Fibroblast of the aortic adventitia (primary cell): Measurements from ENCODE around the gene C3orf52. TPM values are rescaled to one million over a fixed set of nuclear protein-coding genes. Genes with fewer than 3 reads are reported as not detected.

Experiments
- DNase-seq: peaks from one replicate; pipeline ENCODE4 v3.0.0-alpha.2; 2010; ENCODE audit warnings: low read depth
- H3K4me3 ChIP-seq: 2 replicates; pipeline ENCODE4 v1.5.1; 2011; ENCODE audit warnings: low read depth, mild to moderate bottlenecking, control low read depth, low read length, moderate library complexity
- total RNA-seq: library from RNA; depleted of rRNA; stranded (reverse); fragments of >200 nt; gene quantifications from 2 replicates; pipeline ENCODE4 v1.2.3, GENCODE V29; 2012; ENCODE audit warnings: low replicate concordance
- TF ChIP-seq, protein P1 (sequence below): IDR thresholded peaks from 2 replicates; pipeline ENCODE4 v1.5.1; 2011; ENCODE audit warnings: mild to moderate bottlenecking, low read length, control low read depth, inconsistent platforms; ENCODE audit not compliant: insufficient read depth

Gene C3orf52
- total RNA-seq, 1 donor: 10.7 TPM

DNA sequence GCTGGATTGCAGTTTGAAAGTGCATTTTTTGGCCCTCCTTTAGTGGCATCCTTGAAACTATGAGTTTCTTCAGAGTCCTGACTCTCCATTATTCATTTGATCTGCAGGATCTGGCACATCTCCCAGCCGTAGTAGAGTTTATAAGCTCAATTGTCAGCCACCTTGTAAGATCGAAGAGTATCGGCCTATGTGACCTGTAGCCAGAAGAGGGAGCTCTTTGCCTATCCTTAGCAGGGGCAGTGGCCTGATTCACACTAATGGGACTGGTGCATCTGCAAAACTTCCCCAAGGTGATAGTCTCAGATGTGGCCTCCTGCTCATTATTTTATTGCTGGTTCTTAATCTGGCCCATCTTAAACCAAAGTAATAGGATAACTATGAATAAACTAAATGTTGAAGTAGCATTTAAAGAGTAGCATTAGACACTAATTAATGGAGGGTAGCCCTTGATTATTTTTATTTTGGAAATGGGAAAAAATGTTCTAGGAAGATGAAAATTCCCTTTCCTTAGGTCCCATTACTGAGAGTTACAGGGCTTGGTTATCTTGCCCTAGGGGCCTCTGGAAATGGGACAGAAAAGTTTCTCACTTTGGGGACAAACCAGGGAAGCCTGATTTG lies 25.7 kb downstream of the C3orf52 start:
- peak; percentile 82 for DNase-seq
- no peak overlapping the region for H3K4me3 ChIP-seq
- TF ChIP-seq, protein P1, sequence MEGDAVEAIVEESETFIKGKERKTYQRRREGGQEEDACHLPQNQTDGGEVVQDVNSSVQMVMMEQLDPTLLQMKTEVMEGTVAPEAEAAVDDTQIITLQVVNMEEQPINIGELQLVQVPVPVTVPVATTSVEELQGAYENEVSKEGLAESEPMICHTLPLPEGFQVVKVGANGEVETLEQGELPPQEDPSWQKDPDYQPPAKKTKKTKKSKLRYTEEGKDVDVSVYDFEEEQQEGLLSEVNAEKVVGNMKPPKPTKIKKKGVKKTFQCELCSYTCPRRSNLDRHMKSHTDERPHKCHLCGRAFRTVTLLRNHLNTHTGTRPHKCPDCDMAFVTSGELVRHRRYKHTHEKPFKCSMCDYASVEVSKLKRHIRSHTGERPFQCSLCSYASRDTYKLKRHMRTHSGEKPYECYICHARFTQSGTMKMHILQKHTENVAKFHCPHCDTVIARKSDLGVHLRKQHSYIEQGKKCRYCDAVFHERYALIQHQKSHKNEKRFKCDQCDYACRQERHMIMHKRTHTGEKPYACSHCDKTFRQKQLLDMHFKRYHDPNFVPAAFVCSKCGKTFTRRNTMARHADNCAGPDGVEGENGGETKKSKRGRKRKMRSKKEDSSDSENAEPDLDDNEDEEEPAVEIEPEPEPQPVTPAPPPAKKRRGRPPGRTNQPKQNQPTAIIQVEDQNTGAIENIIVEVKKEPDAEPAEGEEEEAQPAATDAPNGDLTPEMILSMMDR: peak; percentile 89

DNA sequence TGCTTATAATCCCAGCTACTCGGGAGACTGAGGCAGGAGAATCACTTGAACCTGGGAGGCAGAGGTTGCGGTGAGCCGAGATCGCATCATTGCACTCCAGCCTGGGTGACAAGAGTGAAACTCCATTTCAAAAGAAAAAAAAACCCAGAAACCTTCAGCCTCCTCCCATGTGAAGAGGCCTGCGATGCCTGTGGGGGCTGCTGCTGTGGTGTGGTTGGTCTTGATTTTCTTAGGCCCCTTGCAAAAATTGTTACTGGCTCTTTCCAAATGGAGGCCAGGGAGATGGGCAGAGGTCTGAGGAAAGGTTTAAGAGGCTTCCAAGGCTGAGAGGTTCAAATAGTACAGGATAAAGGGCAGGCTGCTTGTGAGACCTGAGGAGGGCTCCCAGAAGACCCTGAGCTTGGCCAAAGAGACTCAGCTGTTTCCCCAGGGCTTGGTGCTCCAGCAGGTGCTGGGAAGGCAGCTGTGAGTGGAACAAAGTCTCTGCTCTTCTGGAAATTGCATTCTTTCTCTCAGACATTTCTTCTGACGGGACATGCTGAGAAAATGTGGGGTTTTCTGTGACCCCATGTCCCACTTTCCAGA lies 28.5 kb downstream of the C3orf52 start:
- H3K4me3 ChIP-seq: no peak overlapping the region
- no peak for DNase-seq
- TF ChIP-seq, protein P1: no peak

- H3K4me3 ChIP-seq: no peak overlapping the region
- TF ChIP-seq, protein P1: no peak
- DNase-seq: no peak
These were observed 29.1 kb downstream of the C3orf52 start for GRCh38 chr3:112115161-112115739.

GRCh38 chr3:112115806-112116383 lies 29.7 kb downstream of the C3orf52 start:
- no peak for DNase-seq
- TF ChIP-seq, protein P1: no peak
- H3K4me3 ChIP-seq: no peak overlapping the region

DNA sequence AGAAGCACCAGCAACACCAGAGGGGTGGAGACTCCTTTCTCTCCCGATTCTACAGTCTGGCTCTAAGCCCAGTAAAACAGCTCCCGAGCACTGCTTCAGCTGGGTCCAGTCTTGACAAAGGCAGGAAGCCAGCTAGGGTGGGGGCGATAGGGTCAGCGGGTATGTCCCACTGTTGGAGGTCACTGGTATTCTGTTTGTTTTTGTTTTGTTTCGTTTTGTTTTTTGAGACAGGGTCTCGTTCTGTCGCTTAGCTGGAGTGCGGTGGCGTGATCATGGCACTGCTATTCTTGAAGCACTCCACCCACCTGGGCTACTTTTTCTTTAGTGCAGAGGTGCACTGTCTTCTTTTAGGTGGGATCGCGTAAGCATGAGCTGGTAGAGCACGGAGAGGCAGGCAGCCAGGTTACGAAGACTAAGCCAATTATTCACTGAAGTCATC lies 30.6 kb downstream of the C3orf52 start:
- TF ChIP-seq, protein P1: no peak
- no peak for DNase-seq
- no peak overlapping the region for H3K4me3 ChIP-seq

DNA sequence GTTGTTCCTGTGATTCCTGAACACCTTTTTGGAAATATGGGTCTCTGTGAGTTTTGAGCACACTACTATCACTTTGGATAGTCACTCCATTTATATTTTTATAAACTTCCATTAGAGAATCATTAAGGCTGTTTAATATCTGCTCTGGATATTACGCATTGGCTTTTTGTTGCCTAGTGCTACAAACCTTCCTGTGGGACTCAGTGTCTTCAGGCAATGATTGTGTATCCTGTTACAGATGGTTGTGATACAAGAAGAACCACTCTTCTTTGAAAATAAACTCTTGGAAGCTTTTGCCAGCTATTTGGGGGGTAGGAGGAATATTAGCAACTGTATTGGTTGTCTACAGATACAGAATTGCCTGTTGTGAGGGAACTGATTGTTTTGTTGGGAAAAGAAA lies 31.2 kb downstream of the C3orf52 start:
- no peak for DNase-seq
- no peak overlapping the region for H3K4me3 ChIP-seq
- TF ChIP-seq, protein P1: no peak
